ENCODE data around the gene OIT3. TPM values are rescaled to one million over a fixed set of nuclear protein-coding genes. Genes with fewer than 3 reads are reported as not detected.

Gene OIT3
- total RNA-seq (under 1 TPM in 1 of 5 experiments, not detected in 4; 0.49 TPM), polyA plus RNA-seq (not detected), total RNA-seq (not detected)

GRCh38 chr10:72893136-72893798 lies at the start of gene OIT3:
OIT3 (plus strand) TSS chr10:72893739; CDS start chr10:72893799, 60 bp downstream.
- Mint-ChIP-seq H3K4me1 (peaks cover 0 to 5% (median 4%) of the 10 kb centered on the region in 7 donors), H3K9me3 (peaks cover 0 to 3% (median 0%) of the 10 kb centered on the region in 11 donors), H3K4me3 (no peak within 1 kb of the TSS), H3K36me3 (peaks cover 6 to 10% (median 8%) of the 10 kb centered on the region in 5 donors), H3K27ac (no peak within 1 kb of the TSS), H3K27me3 (peaks cover 0 to 16% (median 11%) of the 10 kb centered on the region in 5 donors)
- CTCF ChIA-PET, result no interaction called here
- H3K27me3 ChIP-seq (ENCODE audit: control insufficient read depth in 2 of 2, insufficient read depth in 2 of 2, low read length in 2 of 2), result no peaks in the 10 kb centered on the region
- H3K27ac ChIP-seq (ENCODE audit: low read depth, low read length), result no peak within 1 kb of the TSS
- POLR2A ChIA-PET, result no interaction called here
- no peaks in the 10 kb centered on the region for H3K36me3 ChIP-seq (ENCODE audit: control insufficient read depth in 2 of 3, insufficient read depth in 3 of 3, low read length in 3 of 3)
- intact Hi-C loops (cut with micrococcal nuclease), result no loop called here
- H3K4me3 ChIP-seq (ENCODE audit: low read length), result no peak within 1 kb of the TSS
- ATAC-seq (no peak), DNase-seq (no peak)
- no peaks in the 10 kb centered on the region for H3K4me1 ChIP-seq (ENCODE audit: control insufficient read depth in 2 of 2, insufficient read depth in 2 of 2, low read length in 2 of 2)
- no peaks in the 10 kb centered on the region for H3K9me3 ChIP-seq (ENCODE audit: control insufficient read depth in 2 of 3, low read length in 3 of 3)

GRCh38 chr10:72846238-72846637 lies 47.3 kb upstream of the OIT3 start:
- Histone ChIP-seq H3K4me3 (ENCODE audit: low read length) (no peak overlapping the region), H3K36me3 (ENCODE audit: control insufficient read depth in 2 of 3, insufficient read depth in 3 of 3, low read length in 3 of 3) (no peaks in the 10 kb centered on the region), H3K4me1 (ENCODE audit: control insufficient read depth in 2 of 2, insufficient read depth in 2 of 2, low read length in 2 of 2) (no peaks in the 10 kb centered on the region), H3K27ac (ENCODE audit: low read depth, low read length) (no peak overlapping the region), H3K27me3 (ENCODE audit: control insufficient read depth in 2 of 2, insufficient read depth in 2 of 2, low read length in 2 of 2) (no peaks in the 10 kb centered on the region), H3K9me3 (ENCODE audit: control insufficient read depth in 2 of 3, low read length in 3 of 3) (no peaks in the 10 kb centered on the region)
- no peak for DNase-seq
- CTCF ChIA-PET, result no interaction called here
- Mint-ChIP-seq H3K36me3 (peaks cover 0 to 20% (median 7%) of the 10 kb centered on the region in 5 donors), H3K4me3 (no peak overlapping the region), H3K4me1 (peaks cover 0 to 3% (median 0%) of the 10 kb centered on the region in 7 donors), H3K27me3 (no peaks in the 10 kb centered on the region), H3K9me3 (peaks cover 0 to 6% (median 2%) of the 10 kb centered on the region in 11 donors), H3K27ac (no peak overlapping the region)
- intact Hi-C loops (cut with micrococcal nuclease), result no loop called here
- no peak for ATAC-seq
- POLR2A ChIA-PET, result no interaction called here

GRCh38 chr10:72847681-72848080 lies 45.9 kb upstream of the OIT3 start:
- ChIA-PET CTCF (no interaction called here), POLR2A (no interaction called here)
- no peaks in the 10 kb centered on the region for H3K27me3 Mint-ChIP-seq
- H3K4me1 ChIP-seq (ENCODE audit: control insufficient read depth in 2 of 2, insufficient read depth in 2 of 2, low read length in 2 of 2), result no peaks in the 10 kb centered on the region
- no peak overlapping the region for H3K4me3 Mint-ChIP-seq
- H3K27ac Mint-ChIP-seq, result no peak overlapping the region
- H3K27ac ChIP-seq (ENCODE audit: low read depth, low read length), result no peak overlapping the region
- intact Hi-C loops (cut with micrococcal nuclease), result no loop called here
- DNase-seq (no peak), ATAC-seq (peak; percentile 90)
- H3K36me3 ChIP-seq (ENCODE audit: control insufficient read depth in 2 of 3, insufficient read depth in 3 of 3, low read length in 3 of 3), result no peaks in the 10 kb centered on the region
- no peak overlapping the region for H3K4me3 ChIP-seq (ENCODE audit: low read length)
- H3K36me3 Mint-ChIP-seq, result peaks cover 0 to 30% (median 13%) of the 10 kb centered on the region in 5 donors
- no peaks in the 10 kb centered on the region for H3K27me3 ChIP-seq (ENCODE audit: control insufficient read depth in 2 of 2, insufficient read depth in 2 of 2, low read length in 2 of 2)
- H3K9me3 ChIP-seq (ENCODE audit: control insufficient read depth in 2 of 3, low read length in 3 of 3), result no peaks in the 10 kb centered on the region
- H3K9me3 Mint-ChIP-seq, result peaks cover 0 to 10% (median 4%) of the 10 kb centered on the region in 11 donors
- H3K4me1 Mint-ChIP-seq, result peaks cover 0 to 2% (median 0%) of the 10 kb centered on the region in 7 donors

GRCh38 chr10:72850861-72851260 lies 42.7 kb upstream of the OIT3 start:
- H3K4me1 ChIP-seq (ENCODE audit: control insufficient read depth in 2 of 2, insufficient read depth in 2 of 2, low read length in 2 of 2), result no peaks in the 10 kb centered on the region
- CTCF ChIA-PET, result interaction anchor here (0.8 to 1.5 kb wide), 2 partner anchors 16 to 487 kb away, joined by 4 read pairs; no protein-coding TSS in a partner anchor
- H3K36me3 Mint-ChIP-seq, result peaks cover 0 to 34% (median 13%) of the 10 kb centered on the region in 5 donors
- H3K4me3 ChIP-seq (ENCODE audit: low read length), result no peak overlapping the region
- no peaks in the 10 kb centered on the region for H3K27me3 Mint-ChIP-seq
- H3K9me3 ChIP-seq (ENCODE audit: control insufficient read depth in 2 of 3, low read length in 3 of 3), result no peaks in the 10 kb centered on the region
- no peaks in the 10 kb centered on the region for H3K36me3 ChIP-seq (ENCODE audit: control insufficient read depth in 2 of 3, insufficient read depth in 3 of 3, low read length in 3 of 3)
- no peak overlapping the region for H3K4me3 Mint-ChIP-seq
- H3K27ac ChIP-seq (ENCODE audit: low read depth, low read length), result no peak overlapping the region
- H3K27ac Mint-ChIP-seq, result no peak overlapping the region
- peaks cover 0 to 2% (median 0%) of the 10 kb centered on the region in 7 donors for H3K4me1 Mint-ChIP-seq
- H3K27me3 ChIP-seq (ENCODE audit: control insufficient read depth in 2 of 2, insufficient read depth in 2 of 2, low read length in 2 of 2), result no peaks in the 10 kb centered on the region
- POLR2A ChIA-PET, result no interaction called here
- DNase-seq, result no peak
- ATAC-seq, result no peak
- intact Hi-C loops (cut with micrococcal nuclease), result no loop called here
- H3K9me3 Mint-ChIP-seq, result peaks cover 0 to 10% (median 4%) of the 10 kb centered on the region in 11 donors

- H3K4me3 Mint-ChIP-seq, result no peak overlapping the region
- no peak overlapping the region for H3K27ac ChIP-seq (ENCODE audit: low read depth, low read length)
- intact Hi-C loops (cut with micrococcal nuclease), result no loop called here
- ChIA-PET CTCF (no interaction called here), POLR2A (no interaction called here)
- ATAC-seq, result no peak
- no peak overlapping the region for H3K27ac Mint-ChIP-seq
- peaks cover 0 to 10% (median 4%) of the 10 kb centered on the region in 11 donors for H3K9me3 Mint-ChIP-seq
- H3K4me1 ChIP-seq (ENCODE audit: control insufficient read depth in 2 of 2, insufficient read depth in 2 of 2, low read length in 2 of 2), result no peaks in the 10 kb centered on the region
- H3K9me3 ChIP-seq (ENCODE audit: control insufficient read depth in 2 of 3, low read length in 3 of 3), result no peaks in the 10 kb centered on the region
- no peaks in the 10 kb centered on the region for H3K27me3 Mint-ChIP-seq
- H3K4me1 Mint-ChIP-seq, result peaks cover 0 to 2% (median 0%) of the 10 kb centered on the region in 7 donors
- H3K4me3 ChIP-seq (ENCODE audit: low read length), result no peak overlapping the region
- peaks cover 0 to 34% (median 13%) of the 10 kb centered on the region in 5 donors for H3K36me3 Mint-ChIP-seq
- H3K36me3 ChIP-seq (ENCODE audit: control insufficient read depth in 2 of 3, insufficient read depth in 3 of 3, low read length in 3 of 3), result no peaks in the 10 kb centered on the region
- DNase-seq, result no peak
- no peaks in the 10 kb centered on the region for H3K27me3 ChIP-seq (ENCODE audit: control insufficient read depth in 2 of 2, insufficient read depth in 2 of 2, low read length in 2 of 2)
Measured at GRCh38 chr10:72851509-72851908, 42.0 kb upstream of the OIT3 start.

GRCh38 chr10:72852508-72852907 lies 41.0 kb upstream of the OIT3 start:
- H3K27me3 Mint-ChIP-seq, result no peaks in the 10 kb centered on the region
- H3K4me1 Mint-ChIP-seq, result peaks cover 0 to 2% (median 0%) of the 10 kb centered on the region in 7 donors
- H3K36me3 Mint-ChIP-seq, result peaks cover 0 to 34% (median 13%) of the 10 kb centered on the region in 5 donors
- intact Hi-C loops (cut with micrococcal nuclease), result no loop called here
- no peak overlapping the region for H3K27ac Mint-ChIP-seq
- no peaks in the 10 kb centered on the region for H3K27me3 ChIP-seq (ENCODE audit: control insufficient read depth in 2 of 2, insufficient read depth in 2 of 2, low read length in 2 of 2)
- DNase-seq (no peak), ATAC-seq (no peak)
- ChIA-PET POLR2A (no interaction called here), CTCF (interaction anchor here (0.5 kb wide), 1 partner anchor 15 kb away, joined by 3 read pairs; no protein-coding TSS in a partner anchor)
- H3K4me3 ChIP-seq (ENCODE audit: low read length), result no peak overlapping the region
- H3K4me3 Mint-ChIP-seq, result no peak overlapping the region
- no peaks in the 10 kb centered on the region for H3K9me3 ChIP-seq (ENCODE audit: control insufficient read depth in 2 of 3, low read length in 3 of 3)
- no peaks in the 10 kb centered on the region for H3K4me1 ChIP-seq (ENCODE audit: control insufficient read depth in 2 of 2, insufficient read depth in 2 of 2, low read length in 2 of 2)
- no peak overlapping the region for H3K27ac ChIP-seq (ENCODE audit: low read depth, low read length)
- H3K9me3 Mint-ChIP-seq, result peaks cover 0 to 10% (median 4%) of the 10 kb centered on the region in 11 donors
- no peaks in the 10 kb centered on the region for H3K36me3 ChIP-seq (ENCODE audit: control insufficient read depth in 2 of 3, insufficient read depth in 3 of 3, low read length in 3 of 3)

- H3K9me3 ChIP-seq (ENCODE audit: control insufficient read depth in 2 of 3, low read length in 3 of 3), result no peaks in the 10 kb centered on the region
- ChIA-PET CTCF (no interaction called here), POLR2A (interaction anchor here (0.6 kb wide), 1 partner anchor 100 kb away, joined by 7 read pairs; no protein-coding TSS in a partner anchor)
- intact Hi-C loops (cut with micrococcal nuclease), result no loop called here
- no peak overlapping the region for H3K4me3 Mint-ChIP-seq
- no peaks in the 10 kb centered on the region for H3K36me3 ChIP-seq (ENCODE audit: control insufficient read depth in 2 of 3, insufficient read depth in 3 of 3, low read length in 3 of 3)
- H3K27me3 ChIP-seq (ENCODE audit: control insufficient read depth in 2 of 2, insufficient read depth in 2 of 2, low read length in 2 of 2), result no peaks in the 10 kb centered on the region
- peaks cover 0 to 22% (median 8%) of the 10 kb centered on the region in 5 donors for H3K36me3 Mint-ChIP-seq
- ATAC-seq, result no peak
- H3K9me3 Mint-ChIP-seq, result peaks cover 0 to 9% (median 3%) of the 10 kb centered on the region in 11 donors
- DNase-seq, result no peak
- peaks cover 0 to 2% (median 0%) of the 10 kb centered on the region in 7 donors for H3K4me1 Mint-ChIP-seq
- no peak overlapping the region for H3K4me3 ChIP-seq (ENCODE audit: low read length)
- H3K4me1 ChIP-seq (ENCODE audit: control insufficient read depth in 2 of 2, insufficient read depth in 2 of 2, low read length in 2 of 2), result no peaks in the 10 kb centered on the region
- H3K27ac ChIP-seq (ENCODE audit: low read depth, low read length), result no peak overlapping the region
- H3K27me3 Mint-ChIP-seq, result no peaks in the 10 kb centered on the region
- no peak overlapping the region for H3K27ac Mint-ChIP-seq
Measured at GRCh38 chr10:72855129-72855528, 38.4 kb upstream of the OIT3 start.
